ENCODE measurements around the gene FAM174B.

Gene FAM174B

GRCh38 chr15:92655178-92655995 is at the start of gene FAM174B:
Gene FAM174B (minus strand): TSS chr15:92655775.
- Mint-ChIP-seq H3K27me3 (peaks cover 52% of the 10 kb centered on the region), H3K27ac (peak within 1 kb of the TSS; percentile 40), H3K36me3 (ENCODE audit: low read depth) (peaks cover 1% of the 10 kb centered on the region), H3K9me3 (no peaks in the 10 kb centered on the region), H3K4me3 (peak within 1 kb of the TSS; percentile 69), H3K4me1 (peaks cover 7% of the 10 kb centered on the region)
- peak; percentile 52 for ATAC-seq
- peak; percentile 36 for DNase-seq

- Mint-ChIP-seq H3K27ac (no peak overlapping the region), H3K4me3 (no peak overlapping the region), H3K9me3 (peaks cover 5% of the 10 kb centered on the region), H3K4me1 (no peaks in the 10 kb centered on the region), H3K36me3 (ENCODE audit: low read depth) (no peaks in the 10 kb centered on the region), H3K27me3 (peaks cover 6% of the 10 kb centered on the region)
- no peak for DNase-seq
- no peak for ATAC-seq
These were observed 40.5 kb upstream of the FAM174B start for GRCh38 chr15:92696096-92696495.

GRCh38 chr15:92693691-92694331 is 38.2 kb upstream of the FAM174B start:
- Mint-ChIP-seq H3K27ac (no peak overlapping the region), H3K4me1 (no peaks in the 10 kb centered on the region), H3K9me3 (peaks cover 11% of the 10 kb centered on the region), H3K4me3 (no peak overlapping the region), H3K27me3 (peaks cover 4% of the 10 kb centered on the region), H3K36me3 (ENCODE audit: low read depth) (peaks cover 2% of the 10 kb centered on the region)
- no peak for ATAC-seq
- DNase-seq: no peak

DNA sequence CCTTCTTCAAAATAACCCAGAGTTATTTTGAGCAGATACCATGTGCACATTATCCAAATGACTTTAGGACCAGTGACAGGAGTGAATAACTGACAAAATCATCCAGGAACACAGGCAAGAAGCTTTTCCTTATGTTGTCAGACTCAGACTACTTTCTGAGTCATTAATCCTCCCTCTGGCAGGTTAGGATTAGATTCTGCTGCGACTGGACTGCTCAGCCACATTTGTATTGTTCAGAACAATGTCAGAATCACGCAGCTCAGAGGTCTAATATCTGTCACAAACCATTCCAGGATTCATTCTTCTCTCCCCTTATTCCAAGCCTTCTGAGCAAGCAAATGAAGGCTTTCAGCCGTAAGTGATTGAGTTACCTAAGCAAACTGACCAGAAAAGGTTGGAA is 34.8 kb upstream of the FAM174B start:
- Mint-ChIP-seq H3K9me3 (peaks cover 6% of the 10 kb centered on the region), H3K36me3 (ENCODE audit: low read depth) (peaks cover 2% of the 10 kb centered on the region), H3K27ac (no peak overlapping the region), H3K4me1 (no peaks in the 10 kb centered on the region), H3K4me3 (no peak overlapping the region), H3K27me3 (peaks cover 4% of the 10 kb centered on the region)
- no peak for ATAC-seq
- no peak for DNase-seq

- no peak overlapping the region for H3K4me3 Mint-ChIP-seq
These were observed 32.2 kb upstream of the FAM174B start for GRCh38 chr15:92687746-92688145.

DNA sequence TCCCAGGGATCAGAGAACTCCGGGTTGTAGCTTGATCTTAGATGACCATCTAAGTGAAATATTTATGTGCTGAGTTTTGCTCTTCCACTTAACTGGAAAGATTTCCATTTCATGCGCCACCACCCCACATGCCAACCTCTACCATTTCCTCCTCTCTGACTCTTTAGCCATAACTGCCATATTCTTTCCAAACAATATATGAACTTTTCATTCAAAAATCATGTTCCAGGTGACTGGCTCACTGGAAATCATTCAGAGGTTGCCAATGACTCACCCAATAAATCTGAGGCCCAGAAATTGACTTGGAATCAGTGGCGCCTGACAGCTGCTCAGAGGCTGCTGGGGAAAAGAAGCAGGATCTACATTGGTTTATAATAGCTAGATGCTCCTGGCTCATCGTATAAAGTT is 31.6 kb upstream of the FAM174B start:
- H3K27ac Mint-ChIP-seq: no peak overlapping the region
- no peaks in the 10 kb centered on the region for H3K27me3 Mint-ChIP-seq
- peaks cover 2% of the 10 kb centered on the region for H3K36me3 Mint-ChIP-seq (ENCODE audit: low read depth)
- no peak for ATAC-seq
- no peaks in the 10 kb centered on the region for H3K4me1 Mint-ChIP-seq
- no peak for DNase-seq
- H3K9me3 Mint-ChIP-seq: peaks cover 6% of the 10 kb centered on the region
- H3K4me3 Mint-ChIP-seq: no peak overlapping the region

More at GRCh38 chr15:92687746-92688145, 32.2 kb upstream of the FAM174B start:
- H3K36me3 Mint-ChIP-seq (ENCODE audit: low read depth): peaks cover 2% of the 10 kb centered on the region
- H3K27me3 Mint-ChIP-seq: peaks cover 2% of the 10 kb centered on the region
- peaks cover 6% of the 10 kb centered on the region for H3K9me3 Mint-ChIP-seq
- H3K4me1 Mint-ChIP-seq: no peaks in the 10 kb centered on the region
- ATAC-seq (no peak), DNase-seq (no peak)
- no peak overlapping the region for H3K27ac Mint-ChIP-seq

GRCh38 chr15:92683511-92683834 is 27.9 kb upstream of the FAM174B start:
- no peak overlapping the region for H3K27ac Mint-ChIP-seq
- H3K9me3 Mint-ChIP-seq: no peaks in the 10 kb centered on the region
- DNase-seq: no peak
- H3K4me3 Mint-ChIP-seq: no peak overlapping the region
- peaks cover 6% of the 10 kb centered on the region for H3K27me3 Mint-ChIP-seq
- H3K36me3 Mint-ChIP-seq (ENCODE audit: low read depth): no peaks in the 10 kb centered on the region
- no peaks in the 10 kb centered on the region for H3K4me1 Mint-ChIP-seq
- no peak for ATAC-seq

DNA sequence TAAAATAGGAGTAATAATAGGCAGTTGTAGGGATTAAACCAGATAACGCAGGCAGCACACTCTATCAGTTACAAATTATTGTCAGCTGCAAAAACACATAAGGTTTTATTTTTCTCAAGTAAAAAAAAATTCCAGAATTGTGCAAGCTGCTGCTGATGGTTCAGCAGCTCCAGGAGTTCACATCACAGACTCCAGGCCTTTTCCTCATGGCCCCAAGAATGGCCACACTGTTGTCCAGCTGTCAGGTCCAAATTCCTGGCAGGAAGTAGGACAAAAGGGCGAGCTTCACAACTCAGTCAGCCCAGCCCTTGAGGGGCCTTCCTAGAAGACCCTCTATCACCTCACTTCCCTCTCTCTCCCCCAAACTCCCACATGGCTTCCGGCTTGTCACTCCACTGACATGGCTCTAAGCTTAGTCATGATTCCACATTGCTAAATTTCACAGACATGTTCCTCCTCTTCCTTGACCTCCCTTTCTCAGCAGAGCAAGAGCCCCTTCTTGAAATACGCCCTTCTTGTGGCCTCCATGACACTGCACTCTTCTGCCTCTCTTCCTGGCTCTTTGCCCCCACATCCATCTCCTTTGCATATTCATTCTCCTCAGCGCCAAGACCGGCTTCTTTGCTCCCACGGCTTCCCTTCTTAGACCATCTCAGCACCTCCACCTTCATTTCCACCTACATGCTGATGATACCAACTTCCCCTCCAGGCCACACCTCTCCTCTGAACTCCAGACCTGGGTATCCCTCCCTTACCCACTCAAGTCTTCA is 27.4 kb upstream of the FAM174B start:
- no peaks in the 10 kb centered on the region for H3K36me3 Mint-ChIP-seq (ENCODE audit: low read depth)
- no peak for ATAC-seq
- no peak overlapping the region for H3K4me3 Mint-ChIP-seq
- H3K27ac Mint-ChIP-seq: no peak overlapping the region
- H3K9me3 Mint-ChIP-seq: no peaks in the 10 kb centered on the region
- peaks cover 6% of the 10 kb centered on the region for H3K27me3 Mint-ChIP-seq
- no peaks in the 10 kb centered on the region for H3K4me1 Mint-ChIP-seq
- DNase-seq: no peak

DNA sequence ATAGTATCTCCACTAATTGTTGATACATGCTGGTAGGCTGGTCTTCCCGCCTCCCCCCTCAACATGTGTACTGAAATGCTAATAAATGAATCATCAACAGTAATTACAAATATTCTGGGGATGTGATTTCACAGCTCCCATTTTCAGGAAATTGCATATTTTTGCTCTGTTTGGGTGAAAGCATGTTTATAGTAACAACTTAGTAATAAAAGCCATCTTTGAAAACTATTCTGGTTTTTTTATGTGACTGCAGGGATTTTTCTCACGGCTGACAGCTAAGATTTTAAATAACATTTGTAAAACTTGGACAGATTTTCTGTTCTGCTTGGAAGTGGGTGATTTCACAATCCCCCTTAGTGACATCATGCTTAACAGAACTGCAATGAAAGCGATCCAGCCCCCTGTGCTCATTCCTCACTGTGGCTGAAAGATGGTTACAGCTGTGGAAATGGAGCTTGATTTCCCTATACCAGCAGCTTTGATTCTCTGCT is 25.6 kb upstream of the FAM174B start:
- DNase-seq: no peak
- H3K4me1 Mint-ChIP-seq: no peaks in the 10 kb centered on the region
- no peak overlapping the region for H3K27ac Mint-ChIP-seq
- no peak for ATAC-seq
- no peak overlapping the region for H3K4me3 Mint-ChIP-seq
- peaks cover 8% of the 10 kb centered on the region for H3K27me3 Mint-ChIP-seq
- H3K9me3 Mint-ChIP-seq: no peaks in the 10 kb centered on the region
- no peaks in the 10 kb centered on the region for H3K36me3 Mint-ChIP-seq (ENCODE audit: low read depth)

- H3K9me3 Mint-ChIP-seq: no peaks in the 10 kb centered on the region
- no peak for DNase-seq
- no peak for ATAC-seq
- H3K4me3 Mint-ChIP-seq: no peak overlapping the region
- H3K27me3 Mint-ChIP-seq: peaks cover 10% of the 10 kb centered on the region
- H3K36me3 Mint-ChIP-seq (ENCODE audit: low read depth): no peaks in the 10 kb centered on the region
- no peaks in the 10 kb centered on the region for H3K4me1 Mint-ChIP-seq
- H3K27ac Mint-ChIP-seq: no peak overlapping the region
These were observed 22.4 kb upstream of the FAM174B start for GRCh38 chr15:92677999-92678398.

DNA sequence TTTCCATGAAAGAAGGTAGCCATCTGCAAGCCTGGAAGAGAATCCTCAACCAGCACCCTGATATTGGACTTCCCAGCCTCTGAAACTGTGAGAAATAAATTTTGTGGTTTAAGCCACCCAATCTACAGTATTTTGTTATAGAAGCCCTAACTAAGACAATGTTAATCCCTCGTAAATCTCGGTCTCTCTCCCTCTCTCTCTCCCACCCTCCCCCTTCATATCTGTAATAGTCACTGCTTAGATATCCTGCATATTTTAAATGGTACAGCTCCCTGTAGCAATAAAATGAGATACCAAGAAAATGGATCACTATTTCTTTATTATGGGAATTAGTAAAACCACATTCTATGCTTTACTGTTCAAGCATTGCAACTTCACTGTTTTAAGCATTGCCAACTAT is 21.0 kb upstream of the FAM174B start:
- H3K27me3 Mint-ChIP-seq: peaks cover 10% of the 10 kb centered on the region
- no peak overlapping the region for H3K4me3 Mint-ChIP-seq
- H3K27ac Mint-ChIP-seq: no peak overlapping the region
- H3K9me3 Mint-ChIP-seq: no peaks in the 10 kb centered on the region
- H3K36me3 Mint-ChIP-seq (ENCODE audit: low read depth): no peaks in the 10 kb centered on the region
- DNase-seq (no peak), ATAC-seq (no peak)
- no peaks in the 10 kb centered on the region for H3K4me1 Mint-ChIP-seq

DNA sequence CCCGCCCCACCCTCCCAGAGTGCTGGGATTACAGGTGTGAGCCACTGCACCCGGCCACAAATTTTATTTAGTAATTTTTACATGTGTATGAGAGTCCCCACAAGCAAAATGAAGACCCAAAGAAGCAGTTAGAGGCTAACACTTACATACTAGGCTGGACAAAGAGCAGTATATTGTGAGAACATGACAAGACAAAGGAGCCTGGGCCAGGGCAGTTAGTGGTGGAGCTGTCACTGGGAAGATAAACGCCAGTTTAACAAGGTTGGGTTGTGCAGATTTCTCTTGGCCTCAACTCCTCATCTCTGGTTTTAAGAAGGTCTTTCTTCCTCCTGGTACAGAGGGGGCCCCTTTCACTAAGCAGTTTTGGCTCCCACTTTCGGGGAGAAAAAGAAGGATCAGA is 19.9 kb upstream of the FAM174B start:
- no peak overlapping the region for H3K27ac Mint-ChIP-seq
- H3K9me3 Mint-ChIP-seq: no peaks in the 10 kb centered on the region
- no peaks in the 10 kb centered on the region for H3K36me3 Mint-ChIP-seq (ENCODE audit: low read depth)
- peaks cover 10% of the 10 kb centered on the region for H3K27me3 Mint-ChIP-seq
- ATAC-seq (no peak), DNase-seq (no peak)
- no peak overlapping the region for H3K4me3 Mint-ChIP-seq
- no peaks in the 10 kb centered on the region for H3K4me1 Mint-ChIP-seq

DNA sequence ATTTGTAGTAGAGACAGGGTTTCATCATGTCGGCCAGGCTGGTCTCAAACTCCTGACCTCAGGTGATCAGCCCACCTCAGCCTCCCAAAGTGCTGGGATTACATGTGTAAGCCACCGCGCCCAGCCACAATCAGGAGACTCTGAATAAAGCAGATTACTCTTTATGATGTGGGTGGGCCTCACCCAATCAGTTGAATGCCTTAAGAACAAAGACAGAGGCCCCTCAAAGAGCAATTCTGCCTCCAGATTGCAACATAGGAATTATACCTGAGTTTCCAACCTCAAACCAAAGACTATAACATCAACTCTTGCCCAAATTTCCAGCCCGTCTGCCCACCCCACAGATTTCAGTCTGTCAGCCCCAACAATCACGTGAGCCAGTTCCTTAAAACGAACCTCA is 18.8 kb upstream of the FAM174B start:
- peaks cover 8% of the 10 kb centered on the region for H3K27me3 Mint-ChIP-seq
- H3K4me3 Mint-ChIP-seq: no peak overlapping the region
- DNase-seq (no peak), ATAC-seq (no peak)
- H3K9me3 Mint-ChIP-seq: no peaks in the 10 kb centered on the region
- H3K27ac Mint-ChIP-seq: no peak overlapping the region
- H3K4me1 Mint-ChIP-seq: no peaks in the 10 kb centered on the region
- H3K36me3 Mint-ChIP-seq (ENCODE audit: low read depth): no peaks in the 10 kb centered on the region

GRCh38 chr15:92672102-92672501 is 16.5 kb upstream of the FAM174B start:
- no peak for DNase-seq
- Mint-ChIP-seq H3K27me3 (peaks cover 9% of the 10 kb centered on the region), H3K27ac (no peak overlapping the region), H3K36me3 (ENCODE audit: low read depth) (no peaks in the 10 kb centered on the region), H3K9me3 (no peaks in the 10 kb centered on the region), H3K4me3 (no peak overlapping the region), H3K4me1 (no peaks in the 10 kb centered on the region)
- ATAC-seq: no peak

GRCh38 chr15:92671406-92671805 is 15.8 kb upstream of the FAM174B start:
- peaks cover 12% of the 10 kb centered on the region for H3K27me3 Mint-ChIP-seq
- no peaks in the 10 kb centered on the region for H3K9me3 Mint-ChIP-seq
- no peak overlapping the region for H3K27ac Mint-ChIP-seq
- no peaks in the 10 kb centered on the region for H3K4me1 Mint-ChIP-seq
- DNase-seq (no peak), ATAC-seq (no peak)
- no peak overlapping the region for H3K4me3 Mint-ChIP-seq
- no peaks in the 10 kb centered on the region for H3K36me3 Mint-ChIP-seq (ENCODE audit: low read depth)
